Transverse colon (tissue), 4 donors: ENCODE data around the gene TULP4.

Experiments
- EP300 ChIP-seq: sonication (generic); formaldehyde crosslinking; IDR thresholded peaks from one replicate; pipeline ENCODE4 v1.6.1; 2017; ENCODE audit warnings: antibody characterized with exemption, low read depth
- POLR2AphosphoS5 ChIP-seq, 3 donors: sonication (generic); formaldehyde crosslinking; IDR thresholded peaks; one replicate each; pipeline ENCODE4 v1.6.1; 2016; ENCODE audit warnings: antibody characterized with exemption in 3 of 3
- TF ChIP-seq, protein P1 (sequence below), 5 experiments: fragments of 200-600 bp in 3 of 5; fragments of 450-650 bp in 2 of 5; sonication (generic) in 3 of 5; IDR thresholded peaks; 1 replicate in 2 of 5; 2 replicates in 3 of 5; pipeline ENCODE4 v1.5.1; 2016 to 2017; ENCODE audit warnings: antibody characterized with exemption in 5 of 5, inconsistent platforms in 3 of 5, mild to moderate bottlenecking in 2 of 5, moderate library complexity in 1 of 5

- TF ChIP-seq, protein P1, sequence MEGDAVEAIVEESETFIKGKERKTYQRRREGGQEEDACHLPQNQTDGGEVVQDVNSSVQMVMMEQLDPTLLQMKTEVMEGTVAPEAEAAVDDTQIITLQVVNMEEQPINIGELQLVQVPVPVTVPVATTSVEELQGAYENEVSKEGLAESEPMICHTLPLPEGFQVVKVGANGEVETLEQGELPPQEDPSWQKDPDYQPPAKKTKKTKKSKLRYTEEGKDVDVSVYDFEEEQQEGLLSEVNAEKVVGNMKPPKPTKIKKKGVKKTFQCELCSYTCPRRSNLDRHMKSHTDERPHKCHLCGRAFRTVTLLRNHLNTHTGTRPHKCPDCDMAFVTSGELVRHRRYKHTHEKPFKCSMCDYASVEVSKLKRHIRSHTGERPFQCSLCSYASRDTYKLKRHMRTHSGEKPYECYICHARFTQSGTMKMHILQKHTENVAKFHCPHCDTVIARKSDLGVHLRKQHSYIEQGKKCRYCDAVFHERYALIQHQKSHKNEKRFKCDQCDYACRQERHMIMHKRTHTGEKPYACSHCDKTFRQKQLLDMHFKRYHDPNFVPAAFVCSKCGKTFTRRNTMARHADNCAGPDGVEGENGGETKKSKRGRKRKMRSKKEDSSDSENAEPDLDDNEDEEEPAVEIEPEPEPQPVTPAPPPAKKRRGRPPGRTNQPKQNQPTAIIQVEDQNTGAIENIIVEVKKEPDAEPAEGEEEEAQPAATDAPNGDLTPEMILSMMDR (IDR thresholded peaks at IDR 0.05): no peak
- TF ChIP-seq EP300: no peak
- peak in 1 of 3 donors; percentile 15 for TF ChIP-seq POLR2AphosphoS5 (IDR thresholded peaks at IDR 0.05)
These were observed 16.7 kb downstream of the TULP4 start for GRCh38 chr6:158328952-158329351.
